ENCODE results near the gene MARVELD1.
"Not testable (repeated sequence)": the region's sequence is repeated elsewhere in the genome, so short reads cannot be mapped to it uniquely, and the experiment has no call there.

GRCh38 chr10:97684368-97684713, 29.2 kb upstream of the MARVELD1 start:
- not testable (repeated sequence) for TF ChIP-seq CTCF (IDR thresholded peaks at IDR 0.05); ZFX (IDR thresholded peaks at IDR 0.05; ENCODE audit: borderline replicate concordance)
